ENCODE results near the gene HSD17B1.

The HSD17B1 gene

GRCh38 chr17:42518755-42519545 is 33.8 kb upstream of the HSD17B1 start:
- H3K4me3 ChIP-seq (ENCODE audit: low read length): no peak overlapping the region
- DNase-seq: no peak
- H3K4me1 ChIP-seq (ENCODE audit: low read length): no peaks in the 10 kb centered on the region
- H3K9me2 ChIP-seq (replicated peaks; ENCODE audit: insufficient read depth, low read length): no peaks in the 10 kb centered on the region
- no peaks in the 10 kb centered on the region for H3K9me3 ChIP-seq (replicated peaks; ENCODE audit: insufficient read depth, low read length)
- TF ChIP-seq EZH2 (optimal IDR thresholded peaks at IDR 0.05; ENCODE audit: low read depth, low read length): no peak
- TF ChIP-seq CTCF (IDR thresholded peaks at IDR 0.05; ENCODE audit: low read length): no peak
- TF ChIP-seq EZH2phosphoT487 (IDR thresholded peaks at IDR 0.05; ENCODE audit: low read length): no peak
- H3F3A ChIP-seq (ENCODE audit: insufficient read depth, low read length): no peaks in the 10 kb centered on the region
- H2AFZ ChIP-seq (ENCODE audit: low read length): no peak overlapping the region
- no peak overlapping the region for H3K4me2 ChIP-seq (ENCODE audit: low read depth, low read length)
- no peaks in the 10 kb centered on the region for H3K27me3 ChIP-seq (replicated peaks; ENCODE audit: insufficient read depth, low read length)
- H3K79me2 ChIP-seq (ENCODE audit: low read length): no peaks in the 10 kb centered on the region
- no peaks in the 10 kb centered on the region for H4K20me1 ChIP-seq (ENCODE audit: insufficient read depth, low read length)
- H3K36me3 ChIP-seq (replicated peaks; ENCODE audit: insufficient read depth, low read length): no peaks in the 10 kb centered on the region
- H3K27ac ChIP-seq (ENCODE audit: low read length): no peak overlapping the region
- H3K9ac ChIP-seq (ENCODE audit: low read length): no peak overlapping the region

- no peaks in the 10 kb centered on the region for H3K36me3 ChIP-seq (replicated peaks; ENCODE audit: insufficient read depth, low read length)
- H3K4me3 ChIP-seq (ENCODE audit: low read length): no peak overlapping the region
- no peaks in the 10 kb centered on the region for H3F3A ChIP-seq (ENCODE audit: insufficient read depth, low read length)
Measured at GRCh38 chr17:42519546-42520491, 32.9 kb upstream of the HSD17B1 start.

GRCh38 chr17:42520540-42520951 is 32.2 kb upstream of the HSD17B1 start:
- no peak overlapping the region for H2AFZ ChIP-seq (ENCODE audit: low read length)
- no peaks in the 10 kb centered on the region for H3K79me2 ChIP-seq (ENCODE audit: low read length)
- TF ChIP-seq CTCF (IDR thresholded peaks at IDR 0.05; ENCODE audit: low read length) (peak; percentile 20), EZH2 (optimal IDR thresholded peaks at IDR 0.05; ENCODE audit: low read depth, low read length) (no peak)
- H3K4me1 ChIP-seq (ENCODE audit: low read length): no peaks in the 10 kb centered on the region
- no peaks in the 10 kb centered on the region for H3K27me3 ChIP-seq (replicated peaks; ENCODE audit: insufficient read depth, low read length)
- no peaks in the 10 kb centered on the region for H3K36me3 ChIP-seq (replicated peaks; ENCODE audit: insufficient read depth, low read length)
- H3K27ac ChIP-seq (ENCODE audit: low read length): no peak overlapping the region
- H3K9ac ChIP-seq (ENCODE audit: low read length): no peak overlapping the region
- no peaks in the 10 kb centered on the region for H3K9me2 ChIP-seq (replicated peaks; ENCODE audit: insufficient read depth, low read length)
- H3K4me2 ChIP-seq (ENCODE audit: low read depth, low read length): no peak overlapping the region
- no peaks in the 10 kb centered on the region for H3K9me3 ChIP-seq (replicated peaks; ENCODE audit: insufficient read depth, low read length)
- DNase-seq: no peak
- no peaks in the 10 kb centered on the region for H4K20me1 ChIP-seq (ENCODE audit: insufficient read depth, low read length)
- H3K4me3 ChIP-seq (ENCODE audit: low read length): no peak overlapping the region
- no peaks in the 10 kb centered on the region for H3F3A ChIP-seq (ENCODE audit: insufficient read depth, low read length)

More at GRCh38 chr17:42519546-42520491, 32.9 kb upstream of the HSD17B1 start:
- no peak overlapping the region for H3K9ac ChIP-seq (ENCODE audit: low read length)
- H4K20me1 ChIP-seq (ENCODE audit: insufficient read depth, low read length): no peaks in the 10 kb centered on the region
- no peak overlapping the region for H3K27ac ChIP-seq (ENCODE audit: low read length)
- H3K9me2 ChIP-seq (replicated peaks; ENCODE audit: insufficient read depth, low read length): no peaks in the 10 kb centered on the region
- TF ChIP-seq CTCF (IDR thresholded peaks at IDR 0.05; ENCODE audit: low read length) (no peak), EZH2phosphoT487 (IDR thresholded peaks at IDR 0.05; ENCODE audit: low read length) (no peak), EZH2 (optimal IDR thresholded peaks at IDR 0.05; ENCODE audit: low read depth, low read length) (no peak)
- DNase-seq: no peak
- no peaks in the 10 kb centered on the region for H3K79me2 ChIP-seq (ENCODE audit: low read length)
- H3K4me1 ChIP-seq (ENCODE audit: low read length): no peaks in the 10 kb centered on the region
- no peaks in the 10 kb centered on the region for H3K27me3 ChIP-seq (replicated peaks; ENCODE audit: insufficient read depth, low read length)
- no peak overlapping the region for H3K4me2 ChIP-seq (ENCODE audit: low read depth, low read length)
- no peaks in the 10 kb centered on the region for H3K9me3 ChIP-seq (replicated peaks; ENCODE audit: insufficient read depth, low read length)
- H2AFZ ChIP-seq (ENCODE audit: low read length): no peak overlapping the region
